HEK293 (cell line): Measurements from ENCODE around the gene GAREM1.

ENCODE experiments used
- CTCF ChIP-seq: fragments of 450-650 bp; formaldehyde crosslinking; IDR thresholded peaks from 2 replicates; pipeline ENCODE4 v1.5.1; 2016; ENCODE audit warnings: missing biosample characterization, missing genetic modification characterization
- ZBTB44 ChIP-seq: fragments of 450-650 bp; IDR thresholded peaks from 2 replicates; pipeline ENCODE4 v1.5.1; 2018; ENCODE audit warnings: missing biosample characterization, mild to moderate bottlenecking, missing genetic modification characterization
- ZFP41 ChIP-seq: fragments of 450-650 bp; formaldehyde crosslinking; IDR thresholded peaks from 2 replicates; pipeline ENCODE4 v1.5.1; 2016; ENCODE audit warnings: missing biosample characterization, missing genetic modification characterization, borderline replicate concordance
- ZNF184 ChIP-seq: fragments of 450-650 bp; IDR thresholded peaks from 2 replicates; pipeline ENCODE4 v1.5.1; 2018; ENCODE audit warnings: missing biosample characterization, mild to moderate bottlenecking, missing genetic modification characterization
- ZNF292 ChIP-seq: fragments of 450-650 bp; formaldehyde crosslinking; IDR thresholded peaks from 2 replicates; pipeline ENCODE4 v1.5.1; 2016; ENCODE audit warnings: low read depth, missing biosample characterization, missing genetic modification characterization, borderline replicate concordance
- ZNF792 ChIP-seq: fragments of 450-650 bp; formaldehyde crosslinking; IDR thresholded peaks from 2 replicates; pipeline ENCODE4 v1.5.1; 2016; ENCODE audit warnings: missing biosample characterization, missing genetic modification characterization
- ZNF843 ChIP-seq: fragments of 450-650 bp; formaldehyde crosslinking; IDR thresholded peaks from 2 replicates; pipeline ENCODE4 v1.5.1; 2016; ENCODE audit warnings: missing biosample characterization, missing genetic modification characterization
- TF ChIP-seq, protein P1 (sequence below): fragments of 450-650 bp; formaldehyde crosslinking; IDR thresholded peaks from 2 replicates; pipeline ENCODE4 v1.5.1; 2016; ENCODE audit warnings: missing biosample characterization, missing genetic modification characterization, low read depth
- TF ChIP-seq, protein P2 (sequence below): fragments of 450-650 bp; formaldehyde crosslinking; IDR thresholded peaks from 2 replicates; pipeline ENCODE4 v1.5.1; 2016; ENCODE audit warnings: missing biosample characterization, missing genetic modification characterization

- no peak for TF ChIP-seq ZNF792 (tag by site-specific recombination)
- TF ChIP-seq ZFP41 (tag by site-specific recombination) = no peak
- no peak for TF ChIP-seq CTCF (tag by site-specific recombination)
- no peak for TF ChIP-seq ZNF843 (tag by site-specific recombination)
- TF ChIP-seq ZNF292 (tag by site-specific recombination) = no peak
- TF ChIP-seq, protein P1, sequence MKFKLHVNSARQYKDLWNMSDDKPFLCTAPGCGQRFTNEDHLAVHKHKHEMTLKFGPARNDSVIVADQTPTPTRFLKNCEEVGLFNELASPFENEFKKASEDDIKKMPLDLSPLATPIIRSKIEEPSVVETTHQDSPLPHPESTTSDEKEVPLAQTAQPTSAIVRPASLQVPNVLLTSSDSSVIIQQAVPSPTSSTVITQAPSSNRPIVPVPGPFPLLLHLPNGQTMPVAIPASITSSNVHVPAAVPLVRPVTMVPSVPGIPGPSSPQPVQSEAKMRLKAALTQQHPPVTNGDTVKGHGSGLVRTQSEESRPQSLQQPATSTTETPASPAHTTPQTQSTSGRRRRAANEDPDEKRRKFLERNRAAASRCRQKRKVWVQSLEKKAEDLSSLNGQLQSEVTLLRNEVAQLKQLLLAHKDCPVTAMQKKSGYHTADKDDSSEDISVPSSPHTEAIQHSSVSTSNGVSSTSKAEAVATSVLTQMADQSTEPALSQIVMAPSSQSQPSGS (tag by site-specific recombination) = no peak
- TF ChIP-seq ZBTB44 = no peak
- TF ChIP-seq, protein P2, sequence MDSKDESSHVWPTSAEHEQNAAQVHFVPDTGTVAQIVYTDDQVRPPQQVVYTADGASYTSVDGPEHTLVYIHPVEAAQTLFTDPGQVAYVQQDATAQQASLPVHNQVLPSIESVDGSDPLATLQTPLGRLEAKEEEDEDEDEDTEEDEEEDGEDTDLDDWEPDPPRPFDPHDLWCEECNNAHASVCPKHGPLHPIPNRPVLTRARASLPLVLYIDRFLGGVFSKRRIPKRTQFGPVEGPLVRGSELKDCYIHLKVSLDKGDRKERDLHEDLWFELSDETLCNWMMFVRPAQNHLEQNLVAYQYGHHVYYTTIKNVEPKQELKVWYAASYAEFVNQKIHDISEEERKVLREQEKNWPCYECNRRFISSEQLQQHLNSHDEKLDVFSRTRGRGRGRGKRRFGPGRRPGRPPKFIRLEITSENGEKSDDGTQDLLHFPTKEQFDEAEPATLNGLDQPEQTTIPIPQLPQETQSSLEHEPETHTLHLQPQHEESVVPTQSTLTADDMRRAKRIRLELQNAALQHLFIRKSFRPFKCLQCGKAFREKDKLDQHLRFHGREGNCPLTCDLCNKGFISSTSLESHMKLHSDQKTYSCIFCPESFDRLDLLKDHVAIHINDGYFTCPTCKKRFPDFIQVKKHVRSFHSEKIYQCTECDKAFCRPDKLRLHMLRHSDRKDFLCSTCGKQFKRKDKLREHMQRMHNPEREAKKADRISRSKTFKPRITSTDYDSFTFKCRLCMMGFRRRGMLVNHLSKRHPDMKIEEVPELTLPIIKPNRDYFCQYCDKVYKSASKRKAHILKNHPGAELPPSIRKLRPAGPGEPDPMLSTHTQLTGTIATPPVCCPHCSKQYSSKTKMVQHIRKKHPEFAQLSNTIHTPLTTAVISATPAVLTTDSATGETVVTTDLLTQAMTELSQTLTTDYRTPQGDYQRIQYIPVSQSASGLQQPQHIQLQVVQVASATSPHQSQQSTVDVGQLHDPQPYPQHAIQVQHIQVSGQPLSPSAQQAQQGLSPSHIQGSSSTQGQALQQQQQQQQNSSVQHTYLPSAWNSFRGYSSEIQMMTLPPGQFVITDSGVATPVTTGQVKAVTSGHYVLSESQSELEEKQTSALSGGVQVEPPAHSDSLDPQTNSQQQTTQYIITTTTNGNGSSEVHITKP = no peak
- no peak for TF ChIP-seq ZNF184 (tag by site-specific recombination)
These were observed 29.1 kb downstream of the GAREM1 start for GRCh38 chr18:32441533-32441932.
